ENCODE measurements around the gene CLIC3.

GRCh38 chr9:137038916-137039315 lies 42.5 kb upstream of the CLIC3 start:
- TF ChIP-seq, protein P1, sequence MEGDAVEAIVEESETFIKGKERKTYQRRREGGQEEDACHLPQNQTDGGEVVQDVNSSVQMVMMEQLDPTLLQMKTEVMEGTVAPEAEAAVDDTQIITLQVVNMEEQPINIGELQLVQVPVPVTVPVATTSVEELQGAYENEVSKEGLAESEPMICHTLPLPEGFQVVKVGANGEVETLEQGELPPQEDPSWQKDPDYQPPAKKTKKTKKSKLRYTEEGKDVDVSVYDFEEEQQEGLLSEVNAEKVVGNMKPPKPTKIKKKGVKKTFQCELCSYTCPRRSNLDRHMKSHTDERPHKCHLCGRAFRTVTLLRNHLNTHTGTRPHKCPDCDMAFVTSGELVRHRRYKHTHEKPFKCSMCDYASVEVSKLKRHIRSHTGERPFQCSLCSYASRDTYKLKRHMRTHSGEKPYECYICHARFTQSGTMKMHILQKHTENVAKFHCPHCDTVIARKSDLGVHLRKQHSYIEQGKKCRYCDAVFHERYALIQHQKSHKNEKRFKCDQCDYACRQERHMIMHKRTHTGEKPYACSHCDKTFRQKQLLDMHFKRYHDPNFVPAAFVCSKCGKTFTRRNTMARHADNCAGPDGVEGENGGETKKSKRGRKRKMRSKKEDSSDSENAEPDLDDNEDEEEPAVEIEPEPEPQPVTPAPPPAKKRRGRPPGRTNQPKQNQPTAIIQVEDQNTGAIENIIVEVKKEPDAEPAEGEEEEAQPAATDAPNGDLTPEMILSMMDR (conservative IDR thresholded peaks at IDR 0.05): no peak
- TF ChIP-seq EZH2 (IDR thresholded peaks at IDR 0.05; ENCODE audit: low read depth): no peak
